SU-DHL-6 (cell line): ENCODE measurements around the gene EEIG2.
"Not testable (repeated sequence)": the region's sequence is repeated elsewhere in the genome, so short reads cannot be mapped to it uniquely, and the experiment has no call there.

Experiments used
- H2AFZ ChIP-seq: fragments of 200-600 bp; sonication (generic); 2 replicates; pipeline ENCODE4 v1.6.1; 2014; ENCODE audit warnings: low read depth, mild to moderate bottlenecking, moderate library complexity, mixed read lengths, antibody characterized with exemption, low read length; ENCODE audit not compliant: severe bottlenecking
- H3F3A ChIP-seq: fragments of 200-600 bp; shearing (Covaris generic); 2 replicates; pipeline ENCODE4 v1.6.0; 2016; ENCODE audit warnings: antibody characterized with exemption, mild to moderate bottlenecking; ENCODE audit not compliant: insufficient read depth
- H3K27ac ChIP-seq: fragments of 200-600 bp; sonication (generic); 2 replicates; pipeline ENCODE4 v1.5.1; 2016; ENCODE audit warnings: low read depth, mild to moderate bottlenecking, low read length, moderate library complexity, mixed read lengths
- H3K27me3 ChIP-seq: fragments of 200-600 bp; sonication (generic), shearing (Covaris generic); 2 replicates; pipeline ENCODE4 v1.6.0; 2014; ENCODE audit warnings: mild to moderate bottlenecking, low read length
- H3K36me3 ChIP-seq: fragments of 200-600 bp; sonication (generic); 2 replicates; pipeline ENCODE4 v1.6.1; 2014; ENCODE audit warnings: mild to moderate bottlenecking, low read length, mixed read lengths
- H3K4me2 ChIP-seq: fragments of 300-600, 200-600 bp; shearing (Covaris generic), sonication (generic); 2 replicates; pipeline ENCODE4 v1.6.0; 2014; ENCODE audit warnings: low read length, low read depth, mild to moderate bottlenecking; ENCODE audit not compliant: poor library complexity, severe bottlenecking
- H3K4me3 ChIP-seq: fragments of 200-600 bp; sonication (generic); 2 replicates; pipeline ENCODE4 v1.5.1; 2014; ENCODE audit warnings: antibody characterized with exemption, low read length, mild to moderate bottlenecking, mixed read lengths; ENCODE audit not compliant: insufficient read depth, poor library complexity, severe bottlenecking
- H3K79me2 ChIP-seq: fragments of 200-600 bp; sonication (generic); 2 replicates; pipeline ENCODE4 v1.6.1; 2014; ENCODE audit warnings: mild to moderate bottlenecking, low read length, moderate library complexity; ENCODE audit not compliant: insufficient read depth
- H3K9ac ChIP-seq: fragments of 200-600 bp; sonication (generic); 2 replicates; pipeline ENCODE4 v1.7.0; 2014; ENCODE audit warnings: mild to moderate bottlenecking, low read length
- H3K9me2 ChIP-seq: fragments of 200-600 bp; sonication (generic); replicated peaks from 2 replicates; pipeline ENCODE4 v1.6.1; 2014; ENCODE audit warnings: low read length; ENCODE audit not compliant: insufficient read depth
- H3K9me3 ChIP-seq: fragments of 200-600 bp; sonication (generic); 2 replicates; pipeline ENCODE4 v1.6.1; 2014; ENCODE audit warnings: low read length, mixed read lengths; ENCODE audit not compliant: insufficient read depth
- H4K20me1 ChIP-seq: fragments of 200-600 bp; sonication (generic); 2 replicates; pipeline ENCODE4 v1.6.1; 2014; ENCODE audit warnings: low read depth, mild to moderate bottlenecking, antibody characterized with exemption, low read length, moderate library complexity, mixed read lengths
- EZH2phosphoT487 ChIP-seq: fragments of 200-600 bp; sonication (generic), shearing (Covaris generic); conservative IDR thresholded peaks from 2 replicates; pipeline ENCODE4 v1.6.1; 2018; ENCODE audit warnings: mild to moderate bottlenecking, antibody characterized with exemption, low read length, moderate library complexity, mixed read lengths
- TF ChIP-seq, protein P1 (sequence below): fragments of 200-600 bp; sonication (generic); IDR thresholded peaks from one replicate; pipeline ENCODE4 v1.5.1; 2017; ENCODE audit warnings: antibody characterized with exemption, mild to moderate bottlenecking, low read length, moderate library complexity; ENCODE audit not compliant: insufficient read depth, poor library complexity, severe bottlenecking

The EEIG2 gene

DNA sequence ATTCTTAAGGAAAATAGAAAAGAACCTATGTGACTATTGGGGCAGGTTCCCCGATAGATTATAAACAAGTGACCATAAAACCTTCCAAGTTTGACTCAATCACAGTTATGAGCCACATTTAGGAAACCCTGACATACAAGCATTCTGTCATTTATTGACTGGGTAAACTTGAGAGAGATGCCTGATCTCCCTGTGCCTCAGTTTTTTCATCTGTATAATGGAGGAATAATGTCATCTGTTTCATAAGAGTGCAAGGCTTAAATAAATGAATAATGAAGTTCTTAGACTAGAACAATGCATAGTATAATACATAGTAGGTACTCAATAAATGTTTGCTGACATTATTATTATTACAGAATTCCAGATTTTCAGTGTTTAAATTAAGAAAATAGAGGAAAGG lies 18.9 kb upstream of the EEIG2 start:
- TF ChIP-seq, protein P1, sequence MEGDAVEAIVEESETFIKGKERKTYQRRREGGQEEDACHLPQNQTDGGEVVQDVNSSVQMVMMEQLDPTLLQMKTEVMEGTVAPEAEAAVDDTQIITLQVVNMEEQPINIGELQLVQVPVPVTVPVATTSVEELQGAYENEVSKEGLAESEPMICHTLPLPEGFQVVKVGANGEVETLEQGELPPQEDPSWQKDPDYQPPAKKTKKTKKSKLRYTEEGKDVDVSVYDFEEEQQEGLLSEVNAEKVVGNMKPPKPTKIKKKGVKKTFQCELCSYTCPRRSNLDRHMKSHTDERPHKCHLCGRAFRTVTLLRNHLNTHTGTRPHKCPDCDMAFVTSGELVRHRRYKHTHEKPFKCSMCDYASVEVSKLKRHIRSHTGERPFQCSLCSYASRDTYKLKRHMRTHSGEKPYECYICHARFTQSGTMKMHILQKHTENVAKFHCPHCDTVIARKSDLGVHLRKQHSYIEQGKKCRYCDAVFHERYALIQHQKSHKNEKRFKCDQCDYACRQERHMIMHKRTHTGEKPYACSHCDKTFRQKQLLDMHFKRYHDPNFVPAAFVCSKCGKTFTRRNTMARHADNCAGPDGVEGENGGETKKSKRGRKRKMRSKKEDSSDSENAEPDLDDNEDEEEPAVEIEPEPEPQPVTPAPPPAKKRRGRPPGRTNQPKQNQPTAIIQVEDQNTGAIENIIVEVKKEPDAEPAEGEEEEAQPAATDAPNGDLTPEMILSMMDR: no peak
- TF ChIP-seq EZH2phosphoT487: no peak

DNA sequence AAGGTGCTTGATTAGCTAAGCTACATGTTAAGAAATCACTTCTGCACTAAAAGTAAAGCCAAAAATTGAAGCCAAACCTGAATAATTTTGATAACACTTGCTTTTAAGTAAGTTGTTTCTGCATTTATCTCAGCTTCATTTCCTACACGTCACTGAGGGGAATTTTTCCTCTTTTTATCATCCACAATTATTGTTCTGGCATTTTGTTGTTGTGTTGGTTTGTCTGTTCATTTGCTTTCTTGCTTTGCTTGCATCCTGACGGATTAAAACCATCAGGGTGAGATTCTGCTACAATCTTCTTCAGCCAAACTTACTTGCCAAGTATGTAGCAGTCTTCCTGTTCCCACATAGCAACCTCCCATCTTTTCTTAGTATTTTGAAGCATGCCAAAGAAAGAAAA lies 18.0 kb upstream of the EEIG2 start:
- H3K27me3 ChIP-seq: no peaks in the 10 kb centered on the region
- TF ChIP-seq, protein P1: no peak
- no peak for TF ChIP-seq EZH2phosphoT487
- H3K9ac ChIP-seq: no peak overlapping the region
- no peaks in the 10 kb centered on the region for H3F3A ChIP-seq
- no peak overlapping the region for H3K4me2 ChIP-seq
- no peaks in the 10 kb centered on the region for H3K9me3 ChIP-seq
- no peaks in the 10 kb centered on the region for H3K9me2 ChIP-seq
- no peak overlapping the region for H3K27ac ChIP-seq
- no peaks in the 10 kb centered on the region for H4K20me1 ChIP-seq
- H3K36me3 ChIP-seq: no peaks in the 10 kb centered on the region
- H3K4me3 ChIP-seq: no peak overlapping the region
- no peaks in the 10 kb centered on the region for H3K79me2 ChIP-seq
- H2AFZ ChIP-seq: no peak overlapping the region

More for the DNA sequence above, 18.9 kb upstream of the EEIG2 start:
- no peak overlapping the region for H3K4me3 ChIP-seq
- no peak overlapping the region for H2AFZ ChIP-seq
- H3K9me2 ChIP-seq: no peaks in the 10 kb centered on the region
- no peak overlapping the region for H3K27ac ChIP-seq
- no peaks in the 10 kb centered on the region for H4K20me1 ChIP-seq
- H3K9ac ChIP-seq: no peak overlapping the region
- no peak overlapping the region for H3K4me2 ChIP-seq
- H3K9me3 ChIP-seq: no peaks in the 10 kb centered on the region
- H3F3A ChIP-seq: no peaks in the 10 kb centered on the region
- H3K79me2 ChIP-seq: no peaks in the 10 kb centered on the region
- no peaks in the 10 kb centered on the region for H3K36me3 ChIP-seq
- H3K27me3 ChIP-seq: no peaks in the 10 kb centered on the region

DNA sequence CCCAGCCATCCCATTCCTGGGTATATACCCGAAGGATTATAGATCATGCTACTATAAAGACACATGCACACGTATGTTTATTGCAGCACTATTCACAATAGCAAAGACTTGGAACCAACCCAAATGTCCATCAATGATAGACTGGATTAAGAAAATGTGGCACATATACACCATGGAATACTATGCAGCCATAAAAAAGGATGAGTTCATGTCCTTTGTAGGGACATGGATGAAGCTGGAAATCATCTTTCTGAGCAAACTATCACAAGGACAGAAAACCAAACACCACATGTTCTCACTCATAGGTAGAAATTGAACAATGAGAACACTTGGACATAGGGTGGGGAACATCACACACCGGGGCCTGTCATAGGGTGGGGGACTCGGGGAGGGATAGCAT lies 12.4 kb upstream of the EEIG2 start:
- not testable (repeated sequence) for H3K4me2 ChIP-seq, H3F3A ChIP-seq, H3K4me3 ChIP-seq, H3K9me3 ChIP-seq, H4K20me1 ChIP-seq, H3K27me3 ChIP-seq, H3K27ac ChIP-seq, H3K9me2 ChIP-seq, H3K79me2 ChIP-seq, H3K9ac ChIP-seq, H3K36me3 ChIP-seq, H2AFZ ChIP-seq

DNA sequence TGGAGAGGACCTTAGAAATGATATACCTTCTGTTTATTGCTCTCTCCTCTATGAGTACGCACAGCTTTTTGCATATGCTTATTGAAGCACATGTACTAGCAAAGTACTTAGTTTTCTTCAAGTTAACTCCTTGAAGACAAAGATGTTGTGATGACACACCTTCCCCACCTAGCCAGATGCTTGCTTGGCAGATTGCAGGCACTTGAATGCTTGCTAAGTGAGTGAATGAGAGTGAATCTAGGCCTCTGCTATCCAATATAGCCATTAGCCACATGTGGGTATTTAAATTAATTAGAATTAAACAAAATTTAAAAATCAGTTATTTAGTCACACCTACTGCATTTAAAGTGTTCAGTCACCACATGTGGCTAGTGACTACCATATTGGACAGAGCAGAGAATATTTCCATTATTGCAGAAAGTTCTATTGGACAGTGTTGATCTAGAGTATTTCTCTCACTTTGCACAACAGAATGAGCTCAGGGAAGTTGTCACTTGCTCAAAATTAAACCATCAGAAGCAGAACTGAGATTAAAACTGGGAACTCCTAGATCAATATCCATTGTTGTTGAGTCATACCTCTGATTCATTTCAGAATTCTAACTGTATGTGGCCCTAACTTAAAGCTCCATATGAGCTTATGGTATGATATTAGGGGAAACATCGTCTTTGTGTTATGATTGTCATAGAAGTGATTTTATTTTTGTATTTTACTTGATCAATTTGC lies 8.6 kb upstream of the EEIG2 start:
- no peaks in the 10 kb centered on the region for H4K20me1 ChIP-seq
- H2AFZ ChIP-seq: no peak overlapping the region

More for the DNA sequence above, 8.6 kb upstream of the EEIG2 start:
- Histone ChIP-seq H3K9me3 (no peaks in the 10 kb centered on the region), H3K9ac (no peak overlapping the region), H3K27me3 (no peaks in the 10 kb centered on the region), H3K4me2 (no peak overlapping the region), H3K4me3 (no peak overlapping the region), H3K9me2 (no peaks in the 10 kb centered on the region), H3K27ac (no peak overlapping the region), H3K36me3 (no peaks in the 10 kb centered on the region), H3F3A (no peaks in the 10 kb centered on the region), H3K79me2 (no peaks in the 10 kb centered on the region)
- TF ChIP-seq EZH2phosphoT487: no peak
- TF ChIP-seq, protein P1: no peak
